HuH-7.5 (cell line): Measurements from ENCODE around the gene CTNNA1.

Experiments
- DNase-seq: peaks from one replicate; pipeline ENCODE4 v3.0.0; 2011; ENCODE audit warnings: low spot score

Gene CTNNA1

DNA sequence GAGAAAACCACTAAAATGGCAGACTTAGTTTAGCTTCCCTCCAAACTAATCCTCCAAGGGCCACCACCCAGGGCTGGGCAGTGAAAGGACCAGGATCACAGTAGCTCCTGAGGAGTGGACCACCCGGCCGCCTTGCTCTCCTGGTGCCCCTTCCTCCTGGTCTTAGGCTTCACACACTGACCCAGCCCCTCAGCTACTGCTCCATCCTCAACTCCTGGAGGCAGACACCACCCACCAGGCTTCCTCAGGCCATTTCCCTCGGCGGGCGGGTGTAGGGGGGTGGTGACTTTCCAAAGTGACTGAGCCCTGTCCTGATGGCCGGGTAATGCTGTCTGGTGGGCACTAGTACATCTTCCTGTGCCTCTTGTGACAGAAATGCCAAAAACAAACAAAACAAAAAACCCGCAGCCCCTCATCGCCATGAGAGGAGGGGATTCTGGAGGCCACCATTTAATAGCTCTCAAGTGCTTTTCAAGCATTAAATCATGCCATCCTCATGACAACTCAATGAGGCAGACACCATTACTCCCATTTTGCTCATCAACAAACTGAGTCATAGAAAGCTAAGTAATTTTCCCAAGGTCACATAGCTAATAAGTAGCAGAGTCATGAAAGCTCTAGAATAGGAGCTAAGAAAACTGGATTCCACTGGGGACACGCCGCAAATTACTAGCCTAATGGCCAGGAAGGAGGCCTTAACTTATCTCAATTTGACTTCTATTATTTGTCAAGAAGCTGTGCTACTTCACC, 213.2 kb downstream of the CTNNA1 start:
- no peak for DNase-seq

DNA sequence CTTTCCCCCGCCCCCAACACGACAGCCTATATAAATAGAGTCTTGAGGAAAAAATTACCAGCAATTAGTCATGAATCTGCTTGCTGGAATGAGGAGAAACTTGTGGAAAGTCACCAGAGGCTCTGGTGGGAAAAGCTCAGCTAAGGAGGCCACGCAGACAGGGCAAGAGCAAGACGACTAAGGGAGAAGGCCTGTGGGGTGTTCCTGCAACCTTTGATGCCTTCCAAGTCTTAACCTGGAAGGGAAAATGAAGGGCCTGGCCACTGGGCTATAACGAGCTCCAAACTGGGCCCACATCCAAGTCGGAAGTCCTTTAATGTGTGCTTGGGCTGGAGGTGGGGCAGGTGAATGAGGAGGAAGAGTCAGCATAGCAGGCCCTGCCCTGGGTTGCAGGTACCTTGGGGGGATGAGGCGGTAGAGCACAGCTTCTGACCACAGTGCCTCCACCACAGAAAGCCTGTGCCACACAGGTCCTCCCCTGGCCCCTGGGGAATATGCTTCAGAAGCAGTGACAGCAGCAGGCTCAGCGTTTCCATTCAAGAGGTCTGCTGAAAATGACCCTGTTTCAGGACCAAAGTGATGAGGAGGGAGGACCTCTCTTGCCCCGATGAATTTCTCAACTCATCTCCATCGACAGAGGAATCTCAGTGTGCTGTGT, 214.7 kb downstream of the CTNNA1 start:
- no peak for DNase-seq

GRCh38 chr5:138968601-138969000, 215.4 kb downstream of the CTNNA1 start:
- no peak for DNase-seq

DNA sequence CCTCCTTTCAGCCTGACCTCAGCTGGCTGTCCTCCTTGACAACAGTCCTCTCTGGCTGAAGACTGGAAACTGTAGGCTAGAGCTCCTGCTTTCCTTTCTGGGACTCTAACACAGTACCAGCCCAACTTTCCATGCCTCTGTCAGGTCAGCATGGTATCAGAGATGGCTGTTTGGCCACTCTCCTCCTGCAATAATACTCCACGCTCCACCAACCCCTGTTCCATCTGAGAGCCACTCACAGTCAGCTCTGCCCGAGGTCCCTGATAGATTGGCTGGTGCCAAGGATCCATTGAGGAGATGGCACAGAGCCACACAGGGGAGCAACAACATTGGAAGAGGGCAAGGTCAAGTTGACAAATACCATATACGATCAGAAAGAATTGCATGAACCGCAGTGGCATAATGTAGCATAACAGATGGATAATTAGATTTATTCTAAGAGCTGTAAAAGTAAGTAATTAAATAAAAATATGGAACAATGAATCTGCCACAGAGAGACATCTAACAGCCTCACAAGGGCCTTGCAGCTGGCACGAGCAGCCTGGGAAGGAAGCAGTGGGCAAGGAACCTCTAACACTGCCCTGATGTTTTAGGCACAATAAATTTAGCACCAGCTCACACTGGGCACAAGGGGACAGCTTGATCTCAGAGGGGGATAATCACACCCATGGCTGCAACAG, 216.2 kb downstream of the CTNNA1 start:
- DNase-seq = no peak

GRCh38 chr5:138972230-138972629, 219.0 kb downstream of the CTNNA1 start:
- no peak for DNase-seq

DNA sequence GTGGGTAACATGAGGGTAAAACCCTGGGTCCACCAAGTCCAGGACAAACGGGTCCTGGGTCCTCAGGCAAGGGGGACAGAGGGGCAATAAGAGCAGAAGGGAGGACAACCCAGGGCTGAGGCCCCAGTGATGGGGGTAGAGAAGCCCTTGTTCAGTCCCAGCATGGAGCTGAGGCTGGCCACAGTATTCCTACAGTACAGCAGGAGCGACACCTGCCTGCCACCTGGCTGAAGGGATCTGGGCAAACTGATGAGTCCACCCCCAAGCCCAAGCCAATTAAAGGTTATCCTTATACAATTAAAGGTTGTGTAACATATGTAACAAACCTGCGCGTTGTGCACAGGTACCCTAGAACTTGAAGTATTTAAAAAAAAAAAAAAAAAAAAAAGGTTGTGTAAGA, 219.6 kb downstream of the CTNNA1 start:
- DNase-seq = no peak

DNA sequence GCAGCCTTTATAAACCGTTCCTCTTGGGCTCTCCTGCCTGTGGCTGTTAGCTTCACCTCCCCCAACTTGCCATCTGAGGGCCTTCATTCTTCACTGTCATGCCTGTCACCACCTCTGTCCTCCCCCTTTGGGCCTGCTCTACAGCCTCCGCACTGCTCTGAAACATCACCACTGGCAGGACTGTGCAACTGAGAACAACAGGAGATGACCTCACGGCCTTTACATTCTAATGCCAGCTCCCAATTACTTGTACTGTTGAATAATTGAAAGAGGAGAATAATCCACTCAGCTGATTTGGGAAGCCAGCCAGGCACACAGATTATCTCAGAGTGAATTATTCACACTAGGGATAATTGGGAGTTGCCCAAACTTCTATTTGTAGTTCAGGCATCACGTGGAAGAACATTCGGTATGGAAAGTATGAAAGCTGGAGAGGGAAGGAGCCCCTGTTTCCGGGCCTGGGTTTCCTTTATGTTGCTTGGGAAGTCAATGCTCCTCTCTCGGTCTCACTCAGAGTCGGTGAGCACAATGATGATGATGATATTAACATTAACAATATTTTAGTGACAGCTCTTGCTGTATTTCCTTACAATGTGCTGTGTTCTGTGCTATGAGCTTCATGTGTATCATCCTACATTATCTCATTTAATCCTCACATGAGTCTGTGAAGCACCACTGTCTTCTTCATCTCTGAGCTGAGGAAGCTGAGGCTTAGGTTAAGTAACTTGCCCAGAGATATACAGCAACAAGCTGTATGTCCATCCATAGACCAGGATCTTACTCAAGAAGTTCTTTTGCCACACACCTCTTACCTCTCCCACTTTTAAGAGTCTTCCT, 221.2 kb downstream of the CTNNA1 start:
- no peak for DNase-seq

DNA sequence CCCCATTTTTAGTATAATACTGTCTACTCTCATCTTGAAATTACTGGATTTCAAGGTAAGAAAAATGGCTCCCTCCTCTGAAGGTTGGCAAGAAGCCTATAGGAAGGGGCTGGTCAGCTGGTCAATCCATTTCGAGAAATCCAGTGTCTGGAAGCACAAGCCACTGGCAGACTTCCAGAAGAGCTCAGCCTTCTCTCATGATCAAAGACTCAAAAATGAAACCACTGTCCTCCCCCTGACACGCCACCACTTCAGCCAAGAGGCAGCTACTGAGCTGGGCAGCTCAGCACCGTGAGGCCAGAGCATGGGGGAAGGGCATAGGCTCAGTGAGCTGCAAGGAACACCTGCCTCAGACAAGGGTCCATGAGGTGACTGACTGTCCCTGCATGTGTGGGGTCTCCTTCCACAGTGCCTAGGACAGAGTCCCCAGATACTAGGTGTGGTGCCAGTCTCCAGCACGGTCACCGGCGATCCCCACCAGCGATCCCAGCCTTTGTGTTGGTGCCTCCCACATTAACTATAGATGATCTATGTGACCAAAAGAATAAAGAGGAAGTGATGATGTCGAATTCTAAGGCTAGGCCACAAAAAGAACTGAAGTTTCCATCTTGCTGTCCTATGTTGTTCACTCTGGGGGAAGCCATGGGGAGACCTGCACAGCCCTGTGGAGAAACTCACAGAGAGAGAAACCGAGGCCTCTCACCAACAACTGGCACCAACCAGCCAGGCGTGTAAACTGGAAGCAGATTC, 222.0 kb downstream of the CTNNA1 start:
- no peak for DNase-seq

GRCh38 chr5:138978080-138978479, 224.9 kb downstream of the CTNNA1 start:
- no peak for DNase-seq

GRCh38 chr5:138978581-138978980, 225.4 kb downstream of the CTNNA1 start:
- no peak for DNase-seq

- no peak for DNase-seq
These were observed 226.6 kb downstream of the CTNNA1 start for GRCh38 chr5:138979684-138980280.

DNA sequence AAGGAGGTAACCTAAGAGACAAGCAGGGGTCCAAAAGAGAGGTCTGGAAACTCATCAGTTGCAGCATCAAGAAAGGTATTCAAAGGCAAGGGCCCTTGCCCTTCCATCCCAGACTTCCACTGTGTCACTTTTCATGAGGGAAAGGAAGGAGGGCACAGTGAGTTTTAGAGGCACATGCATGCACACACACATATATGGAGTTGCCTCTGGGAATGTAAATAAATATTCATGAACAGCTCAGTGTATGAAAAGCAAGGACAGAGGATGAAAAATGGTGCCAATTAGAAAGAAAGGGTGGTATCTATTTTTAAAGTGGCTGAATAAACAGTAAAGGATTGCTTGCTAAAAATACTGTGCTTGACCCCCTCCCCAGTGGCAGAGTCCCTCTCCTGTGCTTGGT, 227.2 kb downstream of the CTNNA1 start:
- DNase-seq = no peak

- DNase-seq = no peak
These were observed 227.9 kb downstream of the CTNNA1 start for GRCh38 chr5:138981131-138981530.

DNA sequence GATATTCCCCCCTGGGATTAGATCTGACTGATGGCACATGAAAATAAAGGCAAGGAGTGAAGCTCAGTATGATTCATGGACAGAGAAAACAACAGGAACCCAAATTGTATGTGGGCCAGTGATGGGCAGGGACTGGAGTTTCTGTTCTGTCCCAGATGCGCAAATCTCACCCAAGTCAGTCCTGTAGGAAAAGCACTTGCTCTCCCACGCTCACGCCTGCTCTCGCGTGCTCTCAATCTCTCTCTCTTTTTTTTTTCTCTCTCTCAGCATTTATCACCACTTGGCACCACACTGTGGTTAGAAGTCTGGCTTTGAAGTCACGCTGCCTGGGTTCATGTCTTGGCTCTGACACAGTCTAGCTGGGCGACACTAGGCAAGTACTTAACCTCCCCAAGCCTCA, 228.4 kb downstream of the CTNNA1 start:
- no peak for DNase-seq

DNA sequence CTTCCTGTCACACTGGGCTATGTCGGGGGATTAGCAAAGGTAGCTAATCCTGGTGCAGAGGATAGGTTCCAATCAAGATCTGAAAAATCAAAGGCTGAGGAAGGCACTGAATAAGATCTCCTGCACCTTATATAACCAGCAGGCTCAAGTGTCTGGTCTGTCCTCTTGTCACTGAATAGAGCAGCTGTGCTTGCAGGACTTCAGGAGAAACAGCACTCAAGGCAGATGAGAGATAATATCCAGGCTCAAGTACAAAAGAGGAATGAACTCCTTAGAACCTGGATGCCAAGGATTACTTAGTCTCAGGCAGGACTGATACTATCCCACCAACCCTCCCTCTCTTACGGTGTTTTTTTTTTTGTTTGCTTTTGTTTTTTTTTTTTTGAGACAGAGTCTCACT, 230.8 kb downstream of the CTNNA1 start:
- DNase-seq = no peak
